ENCODE measurements around the gene KIF5C.

DNA sequence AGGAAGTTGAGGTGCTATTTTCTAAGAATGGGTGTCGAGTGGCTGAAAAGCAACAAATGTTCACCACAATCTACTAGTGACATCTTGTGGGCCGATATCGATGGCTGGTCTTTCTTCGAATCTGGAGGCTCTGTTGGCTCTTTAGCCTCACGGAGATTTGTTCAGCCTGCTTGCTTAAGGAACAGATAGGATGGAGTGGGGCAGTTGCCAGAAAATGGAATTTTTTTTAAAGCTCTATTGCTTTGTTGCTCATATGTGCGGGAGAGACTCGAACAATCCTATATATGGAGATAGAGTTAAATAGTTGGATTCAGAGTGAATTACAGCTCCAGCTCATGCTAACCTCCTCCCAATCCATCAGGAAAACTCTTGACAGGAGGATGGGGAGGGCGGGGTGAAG is 92.6 kb downstream of the KIF5C start:
- TF ChIP-seq, protein P1, sequence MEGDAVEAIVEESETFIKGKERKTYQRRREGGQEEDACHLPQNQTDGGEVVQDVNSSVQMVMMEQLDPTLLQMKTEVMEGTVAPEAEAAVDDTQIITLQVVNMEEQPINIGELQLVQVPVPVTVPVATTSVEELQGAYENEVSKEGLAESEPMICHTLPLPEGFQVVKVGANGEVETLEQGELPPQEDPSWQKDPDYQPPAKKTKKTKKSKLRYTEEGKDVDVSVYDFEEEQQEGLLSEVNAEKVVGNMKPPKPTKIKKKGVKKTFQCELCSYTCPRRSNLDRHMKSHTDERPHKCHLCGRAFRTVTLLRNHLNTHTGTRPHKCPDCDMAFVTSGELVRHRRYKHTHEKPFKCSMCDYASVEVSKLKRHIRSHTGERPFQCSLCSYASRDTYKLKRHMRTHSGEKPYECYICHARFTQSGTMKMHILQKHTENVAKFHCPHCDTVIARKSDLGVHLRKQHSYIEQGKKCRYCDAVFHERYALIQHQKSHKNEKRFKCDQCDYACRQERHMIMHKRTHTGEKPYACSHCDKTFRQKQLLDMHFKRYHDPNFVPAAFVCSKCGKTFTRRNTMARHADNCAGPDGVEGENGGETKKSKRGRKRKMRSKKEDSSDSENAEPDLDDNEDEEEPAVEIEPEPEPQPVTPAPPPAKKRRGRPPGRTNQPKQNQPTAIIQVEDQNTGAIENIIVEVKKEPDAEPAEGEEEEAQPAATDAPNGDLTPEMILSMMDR (IDR thresholded peaks at IDR 0.05) = no peak
- no peak for TF ChIP-seq POLR2A (IDR thresholded peaks at IDR 0.05)

Measured in Peyer's patch (tissue), 4 donors.